BE2C (cell line): Measurements from ENCODE around the gene ATXN7L1.

Experiments
- DNase-seq: peaks from one replicate; pipeline ENCODE4 v3.0.0-alpha.2; 2020
- H3K27me3 ChIP-seq: fragments of 250-450 bp; sonication (Bioruptor Pico); 2 replicates; pipeline ENCODE4 v1.5.1; 2020; ENCODE audit warnings: mild to moderate bottlenecking
- H3K36me3 ChIP-seq: fragments of 250-450 bp; sonication (Bioruptor Pico); 2 replicates; pipeline ENCODE4 v1.5.1; 2020; ENCODE audit warnings: mild to moderate bottlenecking
- H3K4me1 ChIP-seq: fragments of 250-450 bp; sonication (Bioruptor Pico); 2 replicates; pipeline ENCODE4 v1.5.1; 2020
- H3K4me3 ChIP-seq: 2 replicates; pipeline ENCODE4 v1.5.1; 2011; ENCODE audit warnings: low read depth, low read length
- H3K9me3 ChIP-seq: fragments of 250-450 bp; sonication (Bioruptor Pico); 2 replicates; pipeline ENCODE4 v1.5.1; 2020
- TF ChIP-seq, protein P1 (sequence below): IDR thresholded peaks from 2 replicates; pipeline ENCODE4 v1.5.1; 2012; ENCODE audit warnings: mild to moderate bottlenecking, low read depth, low read length

The ATXN7L1 gene

DNA sequence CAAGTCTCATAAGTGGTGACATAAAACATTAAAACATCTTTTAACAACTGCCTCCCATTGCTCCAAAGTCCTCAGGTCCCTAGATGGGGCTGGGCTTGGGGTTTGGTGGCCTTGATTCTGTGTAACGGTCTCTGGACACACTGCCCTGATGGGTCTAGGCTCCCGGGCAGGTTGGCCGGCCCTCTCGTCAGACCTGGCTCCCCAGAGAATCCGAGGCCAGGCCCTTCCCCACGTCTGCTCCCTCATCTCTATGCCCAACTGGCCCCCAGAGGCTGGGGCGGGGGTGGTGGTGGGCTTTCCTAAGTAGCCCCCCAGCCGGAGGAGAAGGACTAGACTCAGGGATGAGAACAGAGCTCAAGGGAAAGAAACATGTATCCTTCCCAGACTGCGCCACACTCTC, 263.6 kb downstream of the ATXN7L1 start:
- TF ChIP-seq, protein P1, sequence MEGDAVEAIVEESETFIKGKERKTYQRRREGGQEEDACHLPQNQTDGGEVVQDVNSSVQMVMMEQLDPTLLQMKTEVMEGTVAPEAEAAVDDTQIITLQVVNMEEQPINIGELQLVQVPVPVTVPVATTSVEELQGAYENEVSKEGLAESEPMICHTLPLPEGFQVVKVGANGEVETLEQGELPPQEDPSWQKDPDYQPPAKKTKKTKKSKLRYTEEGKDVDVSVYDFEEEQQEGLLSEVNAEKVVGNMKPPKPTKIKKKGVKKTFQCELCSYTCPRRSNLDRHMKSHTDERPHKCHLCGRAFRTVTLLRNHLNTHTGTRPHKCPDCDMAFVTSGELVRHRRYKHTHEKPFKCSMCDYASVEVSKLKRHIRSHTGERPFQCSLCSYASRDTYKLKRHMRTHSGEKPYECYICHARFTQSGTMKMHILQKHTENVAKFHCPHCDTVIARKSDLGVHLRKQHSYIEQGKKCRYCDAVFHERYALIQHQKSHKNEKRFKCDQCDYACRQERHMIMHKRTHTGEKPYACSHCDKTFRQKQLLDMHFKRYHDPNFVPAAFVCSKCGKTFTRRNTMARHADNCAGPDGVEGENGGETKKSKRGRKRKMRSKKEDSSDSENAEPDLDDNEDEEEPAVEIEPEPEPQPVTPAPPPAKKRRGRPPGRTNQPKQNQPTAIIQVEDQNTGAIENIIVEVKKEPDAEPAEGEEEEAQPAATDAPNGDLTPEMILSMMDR = no peak
- Histone ChIP-seq H3K27me3 (no peaks in the 10 kb centered on the region), H3K4me1 (no peaks in the 10 kb centered on the region), H3K36me3 (no peaks in the 10 kb centered on the region), H3K4me3 (no peak overlapping the region), H3K9me3 (no peaks in the 10 kb centered on the region)
- no peak for DNase-seq

- no peaks in the 10 kb centered on the region for H3K4me1 ChIP-seq
- TF ChIP-seq, protein P1 = no peak
- DNase-seq = no peak
- H3K36me3 ChIP-seq = no peaks in the 10 kb centered on the region
- H3K9me3 ChIP-seq = no peaks in the 10 kb centered on the region
- no peaks in the 10 kb centered on the region for H3K27me3 ChIP-seq
- no peak overlapping the region for H3K4me3 ChIP-seq
Observed at GRCh38 chr7:105611856-105612775, 264.3 kb downstream of the ATXN7L1 start.

DNA sequence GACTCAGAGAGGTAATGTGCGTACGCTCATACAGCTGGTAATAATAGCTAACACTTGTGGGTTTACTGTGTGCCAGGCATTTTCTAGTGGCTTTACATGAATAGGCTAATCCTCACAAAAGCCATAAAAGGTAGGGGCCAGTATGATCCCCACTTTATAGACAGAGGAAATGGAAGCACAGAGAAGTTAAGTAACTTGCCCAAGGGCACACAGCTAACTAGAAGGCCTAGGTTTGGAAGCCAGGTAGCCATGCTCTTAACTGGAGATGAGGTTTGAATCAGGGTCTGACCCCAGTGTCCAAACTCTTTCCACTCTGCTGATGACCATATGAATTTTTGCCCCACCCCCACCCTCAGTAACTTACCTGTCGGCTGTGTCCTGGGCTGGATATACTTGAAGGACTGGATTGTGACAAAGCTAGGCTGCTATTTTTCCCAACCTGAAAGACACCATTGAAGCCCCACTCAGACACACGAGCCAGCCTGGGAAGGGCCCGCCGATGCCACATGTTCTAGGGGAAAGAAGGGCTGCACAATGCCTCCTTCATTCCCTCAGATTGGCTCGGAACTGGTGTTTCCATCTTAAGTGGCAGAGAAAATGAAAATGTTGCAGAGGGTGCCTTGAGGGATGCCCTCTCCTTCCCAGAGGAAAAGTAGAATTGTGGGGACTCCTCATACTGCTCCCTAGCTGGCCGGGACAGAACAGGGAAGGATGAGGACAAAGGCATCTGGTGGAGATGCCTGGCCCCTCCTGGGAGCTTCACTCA, 266.1 kb downstream of the ATXN7L1 start:
- no peak overlapping the region for H3K4me3 ChIP-seq
- TF ChIP-seq, protein P1 = no peak
- no peaks in the 10 kb centered on the region for H3K27me3 ChIP-seq
- no peaks in the 10 kb centered on the region for H3K9me3 ChIP-seq
- no peaks in the 10 kb centered on the region for H3K4me1 ChIP-seq
- no peaks in the 10 kb centered on the region for H3K36me3 ChIP-seq
- DNase-seq = no peak

- no peaks in the 10 kb centered on the region for H3K9me3 ChIP-seq
- H3K27me3 ChIP-seq = no peaks in the 10 kb centered on the region
- no peaks in the 10 kb centered on the region for H3K4me1 ChIP-seq
- H3K4me3 ChIP-seq = no peak overlapping the region
- no peak for DNase-seq
- TF ChIP-seq, protein P1 = no peak
- H3K36me3 ChIP-seq = no peaks in the 10 kb centered on the region
Observed at GRCh38 chr7:105602325-105603305, 273.8 kb downstream of the ATXN7L1 start.

GRCh38 chr7:105600720-105601550, 275.5 kb downstream of the ATXN7L1 start:
- TF ChIP-seq, protein P1 = no peak
- no peaks in the 10 kb centered on the region for H3K27me3 ChIP-seq
- H3K9me3 ChIP-seq = no peaks in the 10 kb centered on the region
- no peaks in the 10 kb centered on the region for H3K36me3 ChIP-seq
- no peak overlapping the region for H3K4me3 ChIP-seq
- no peak for DNase-seq
- no peaks in the 10 kb centered on the region for H3K4me1 ChIP-seq
